Neural progenitor cell (in vitro differentiated cells): ENCODE results near the gene PLA2G4A. TPM values are rescaled to one million over a fixed set of nuclear protein-coding genes. Genes with fewer than 3 reads are reported as not detected.

Experiments
- DNase-seq: peaks from one replicate; pipeline ENCODE4 v3.0.0-alpha.2; 2016; ENCODE audit warnings: low spot score
- H2AFZ ChIP-seq: fragments of 200-600 bp; sonication (generic); replicated peaks from 2 replicates; pipeline ENCODE4 v1.6.1; 2016; ENCODE audit warnings: antibody characterized with exemption
- H3F3A ChIP-seq: fragments of 200-600 bp; sonication (generic); 2 replicates; pipeline ENCODE4 v1.6.1; 2016; ENCODE audit warnings: antibody characterized with exemption, low read depth
- H3K27ac ChIP-seq: fragments of 200-600 bp; sonication (generic); 2 replicates; pipeline ENCODE4 v1.5.1; 2016; ENCODE audit warnings: mild to moderate bottlenecking
- H3K27me3 ChIP-seq: fragments of 200-600 bp; sonication (generic); 2 replicates; pipeline ENCODE4 v1.6.1; 2016; ENCODE audit warnings: mild to moderate bottlenecking, moderate library complexity
- H3K36me3 ChIP-seq: fragments of 200-600 bp; sonication (generic); 2 replicates; pipeline ENCODE4 v1.5.1; 2016
- H3K4me1 ChIP-seq: fragments of 200-600 bp; sonication (generic); 2 replicates; pipeline ENCODE4 v1.6.1; 2016; ENCODE audit warnings: mixed run types
- H3K4me2 ChIP-seq: fragments of 200-600 bp; sonication (generic); 2 replicates; pipeline ENCODE4 v1.6.1; 2016
- H3K4me3 ChIP-seq: fragments of 200-600 bp; sonication (generic); 2 replicates; pipeline ENCODE4 v1.5.1; 2016
- H3K79me2 ChIP-seq: fragments of 200-600 bp; sonication (generic); 2 replicates; pipeline ENCODE4 v1.6.1; 2016; ENCODE audit warnings: low read depth
- H3K9ac ChIP-seq: fragments of 200-600 bp; sonication (generic); 2 replicates; pipeline ENCODE4 v1.6.1; 2016
- H3K9me3 ChIP-seq: fragments of 200-600 bp; sonication (generic); 2 replicates; pipeline ENCODE4 v1.5.1; 2016; ENCODE audit warnings: low read depth
- H4K20me1 ChIP-seq: fragments of 200-600 bp; sonication (generic); 2 replicates; pipeline ENCODE4 v1.6.1; 2016; ENCODE audit warnings: low read depth
- H3K27ac Mint-ChIP-seq: 3 replicates; pipeline ENCODE4 v1.8.0; 2021; ENCODE audit warnings: mixed read lengths
- H3K27me3 Mint-ChIP-seq: 2 replicates; pipeline ENCODE4 v1.8.0; 2022; ENCODE audit warnings: low read depth, mild to moderate bottlenecking, inconsistent platforms, moderate library complexity, mixed read lengths; ENCODE audit not compliant: insufficient read depth
- H3K36me3 Mint-ChIP-seq: 3 replicates; pipeline ENCODE4 v1.8.0; 2021; ENCODE audit warnings: mixed read lengths
- H3K4me1 Mint-ChIP-seq: 3 replicates; pipeline ENCODE4 v1.8.0; 2021; ENCODE audit warnings: mixed read lengths
- H3K4me3 Mint-ChIP-seq: 3 replicates; pipeline ENCODE4 v1.8.0; 2021; ENCODE audit warnings: mild to moderate bottlenecking, moderate library complexity, mixed read lengths
- H3K9me3 Mint-ChIP-seq: 3 replicates; pipeline ENCODE4 v1.8.0; 2020; ENCODE audit warnings: mixed read lengths
- CTCF ChIP-seq: fragments of 200-600 bp; sonication (generic); IDR thresholded peaks from 2 replicates; pipeline ENCODE4 v1.5.1; 2017; ENCODE audit warnings: antibody characterized with exemption, mild to moderate bottlenecking
- EZH2 ChIP-seq: fragments of 200-600 bp; sonication (generic); IDR thresholded peaks from 2 replicates; pipeline ENCODE4 v1.6.1; 2017; ENCODE audit warnings: antibody characterized with exemption, mild to moderate bottlenecking, moderate library complexity
- EZH2phosphoT487 ChIP-seq: fragments of 200-600 bp; sonication (generic); IDR thresholded peaks from 2 replicates; pipeline ENCODE4 v1.6.1; 2017; ENCODE audit warnings: antibody characterized with exemption
- total RNA-seq: library from RNA; depleted of rRNA; stranded (reverse); fragments of >200 nt; gene quantifications from 2 replicates; pipeline ENCODE4 v1.2.3, GENCODE V29; 2015; ENCODE audit warnings: low replicate concordance

The PLA2G4A gene
- total RNA-seq, 1 donor from 2014 or later, result 1.0 TPM

DNA sequence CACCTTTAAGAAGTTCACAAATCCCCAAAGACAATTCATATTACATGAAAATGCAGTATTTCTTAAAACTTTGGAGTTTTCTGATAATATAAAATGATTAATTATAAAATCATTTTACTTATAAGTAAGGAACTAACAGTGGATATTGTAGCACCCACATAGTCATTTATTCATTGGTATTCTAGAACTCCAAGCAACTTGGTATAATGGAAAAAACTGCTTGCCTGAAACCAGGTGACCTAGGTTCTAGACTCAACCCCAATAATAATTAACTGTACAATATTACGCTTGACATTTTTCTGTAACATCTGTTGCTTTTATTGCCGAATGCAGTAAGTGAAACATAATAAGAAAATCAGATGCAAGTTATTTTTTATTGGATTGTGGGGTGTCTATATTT, 2.4 kb downstream of the PLA2G4A start:
- H3K9me3 ChIP-seq, result no peaks in the 10 kb centered on the region
- no peaks in the 10 kb centered on the region for H3K36me3 ChIP-seq
- H3K4me3 Mint-ChIP-seq, result no peak overlapping the region
- H3K27me3 Mint-ChIP-seq, result peaks cover 4% of the 10 kb centered on the region
- no peaks in the 10 kb centered on the region for H4K20me1 ChIP-seq
- peaks cover 7% of the 10 kb centered on the region for H3K4me1 Mint-ChIP-seq
- H3K4me1 ChIP-seq, result no peaks in the 10 kb centered on the region
- peaks cover 10% of the 10 kb centered on the region for H3K27me3 ChIP-seq
- DNase-seq, result no peak
- H3F3A ChIP-seq, result no peaks in the 10 kb centered on the region
- no peaks in the 10 kb centered on the region for H3K79me2 ChIP-seq
- H3K9ac ChIP-seq, result no peak overlapping the region
- H3K4me2 ChIP-seq, result no peak overlapping the region
- no peak overlapping the region for H3K27ac Mint-ChIP-seq
- no peak overlapping the region for H3K4me3 ChIP-seq
- TF ChIP-seq EZH2, result no peak
- no peak for TF ChIP-seq CTCF
- TF ChIP-seq EZH2phosphoT487, result no peak
- H3K9me3 Mint-ChIP-seq, result no peaks in the 10 kb centered on the region
- no peak overlapping the region for H2AFZ ChIP-seq
- H3K27ac ChIP-seq, result no peak overlapping the region
- no peaks in the 10 kb centered on the region for H3K36me3 Mint-ChIP-seq

DNA sequence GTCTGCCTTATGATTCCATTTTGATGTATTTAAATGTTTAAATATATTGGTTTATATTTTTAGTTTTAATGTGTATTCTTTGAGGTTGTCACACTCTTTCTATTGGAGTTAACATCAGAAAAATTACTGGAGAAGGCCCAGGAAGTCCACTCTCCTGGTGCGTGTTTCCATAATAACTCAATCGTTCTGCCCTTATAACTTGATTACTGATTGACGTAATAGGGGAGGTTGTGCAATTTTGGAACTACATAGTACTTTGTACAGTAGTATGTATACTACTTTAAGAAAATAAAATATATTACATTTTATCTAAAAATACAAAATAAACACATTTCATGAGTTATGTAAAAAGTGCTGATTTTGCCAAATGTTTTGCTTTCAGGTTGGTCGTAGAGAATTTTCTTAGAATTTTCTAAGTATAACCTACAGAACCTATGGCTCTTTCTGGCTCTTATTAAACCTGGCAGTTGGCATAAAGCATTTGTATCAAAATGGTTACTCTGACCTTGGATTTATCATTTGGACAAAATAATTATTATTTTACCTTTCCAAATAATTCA, 5.7 kb downstream of the PLA2G4A start:
- no peak for DNase-seq
- Histone ChIP-seq H3K36me3 (no peaks in the 10 kb centered on the region), H2AFZ (no peak overlapping the region), H3K79me2 (no peaks in the 10 kb centered on the region), H3K4me3 (no peak overlapping the region), H3F3A (no peaks in the 10 kb centered on the region), H3K4me2 (no peak overlapping the region), H3K4me1 (no peaks in the 10 kb centered on the region), H3K27me3 (peaks cover 7% of the 10 kb centered on the region), H4K20me1 (no peaks in the 10 kb centered on the region), H3K27ac (no peak overlapping the region), H3K9me3 (no peaks in the 10 kb centered on the region), H3K9ac (no peak overlapping the region)
- H3K4me1 Mint-ChIP-seq, result no peaks in the 10 kb centered on the region
- TF ChIP-seq CTCF (no peak), EZH2phosphoT487 (no peak), EZH2 (no peak)
- no peaks in the 10 kb centered on the region for H3K9me3 Mint-ChIP-seq
- H3K4me3 Mint-ChIP-seq, result no peak overlapping the region
- no peaks in the 10 kb centered on the region for H3K36me3 Mint-ChIP-seq
- no peak overlapping the region for H3K27ac Mint-ChIP-seq
- no peaks in the 10 kb centered on the region for H3K27me3 Mint-ChIP-seq

- no peak overlapping the region for H2AFZ ChIP-seq
- no peaks in the 10 kb centered on the region for H3K9me3 ChIP-seq
- H3K4me3 ChIP-seq, result no peak overlapping the region
- no peak overlapping the region for H3K9ac ChIP-seq
- TF ChIP-seq CTCF (no peak), EZH2 (no peak), EZH2phosphoT487 (no peak)
- no peak overlapping the region for H3K4me2 ChIP-seq
- no peak for DNase-seq
- no peaks in the 10 kb centered on the region for H3K9me3 Mint-ChIP-seq
- no peaks in the 10 kb centered on the region for H3K36me3 Mint-ChIP-seq
- H3K27ac ChIP-seq, result no peak overlapping the region
- no peaks in the 10 kb centered on the region for H3K36me3 ChIP-seq
- no peaks in the 10 kb centered on the region for H3K4me1 ChIP-seq
- H4K20me1 ChIP-seq, result no peaks in the 10 kb centered on the region
- no peaks in the 10 kb centered on the region for H3K4me1 Mint-ChIP-seq
- H3K27ac Mint-ChIP-seq, result no peak overlapping the region
- no peaks in the 10 kb centered on the region for H3F3A ChIP-seq
- H3K4me3 Mint-ChIP-seq, result no peak overlapping the region
- no peaks in the 10 kb centered on the region for H3K27me3 ChIP-seq
- H3K27me3 Mint-ChIP-seq, result no peaks in the 10 kb centered on the region
- no peaks in the 10 kb centered on the region for H3K79me2 ChIP-seq
These were observed 6.7 kb downstream of the PLA2G4A start for GRCh38 chr1:186835448-186835847.
